Gastrocnemius medialis (tissue), 4 donors: Measurements from ENCODE around the gene TLR7.

Experiments used
- POLR2A ChIP-seq, 2 donors: fragments of 450-650 bp; IDR thresholded peaks; one replicate each; pipeline ENCODE4 v1.6.1; 2017; ENCODE audit warnings: antibody characterized with exemption in 2 of 2, mild to moderate bottlenecking in 2 of 2, moderate library complexity in 2 of 2
- TF ChIP-seq, protein P1 (sequence below), 5 experiments: fragments of 450-650 bp in 3 of 5; fragments of 200-600 bp in 2 of 5; sonication (generic) in 2 of 5; IDR thresholded peaks in 4 of 5; conservative IDR thresholded peaks in 1 of 5; 1 replicate in 4 of 5; 2 replicates in 1 of 5; pipeline ENCODE4 v1.5.1; 2016 to 2019; ENCODE audit warnings: antibody characterized with exemption in 5 of 5, mild to moderate bottlenecking in 3 of 5, moderate library complexity in 3 of 5

DNA sequence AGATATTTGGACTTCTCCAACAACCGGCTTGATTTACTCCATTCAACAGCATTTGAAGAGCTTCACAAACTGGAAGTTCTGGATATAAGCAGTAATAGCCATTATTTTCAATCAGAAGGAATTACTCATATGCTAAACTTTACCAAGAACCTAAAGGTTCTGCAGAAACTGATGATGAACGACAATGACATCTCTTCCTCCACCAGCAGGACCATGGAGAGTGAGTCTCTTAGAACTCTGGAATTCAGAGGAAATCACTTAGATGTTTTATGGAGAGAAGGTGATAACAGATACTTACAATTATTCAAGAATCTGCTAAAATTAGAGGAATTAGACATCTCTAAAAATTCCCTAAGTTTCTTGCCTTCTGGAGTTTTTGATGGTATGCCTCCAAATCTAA lies 20.3 kb downstream of the TLR7 start:
- TF ChIP-seq, protein P1, sequence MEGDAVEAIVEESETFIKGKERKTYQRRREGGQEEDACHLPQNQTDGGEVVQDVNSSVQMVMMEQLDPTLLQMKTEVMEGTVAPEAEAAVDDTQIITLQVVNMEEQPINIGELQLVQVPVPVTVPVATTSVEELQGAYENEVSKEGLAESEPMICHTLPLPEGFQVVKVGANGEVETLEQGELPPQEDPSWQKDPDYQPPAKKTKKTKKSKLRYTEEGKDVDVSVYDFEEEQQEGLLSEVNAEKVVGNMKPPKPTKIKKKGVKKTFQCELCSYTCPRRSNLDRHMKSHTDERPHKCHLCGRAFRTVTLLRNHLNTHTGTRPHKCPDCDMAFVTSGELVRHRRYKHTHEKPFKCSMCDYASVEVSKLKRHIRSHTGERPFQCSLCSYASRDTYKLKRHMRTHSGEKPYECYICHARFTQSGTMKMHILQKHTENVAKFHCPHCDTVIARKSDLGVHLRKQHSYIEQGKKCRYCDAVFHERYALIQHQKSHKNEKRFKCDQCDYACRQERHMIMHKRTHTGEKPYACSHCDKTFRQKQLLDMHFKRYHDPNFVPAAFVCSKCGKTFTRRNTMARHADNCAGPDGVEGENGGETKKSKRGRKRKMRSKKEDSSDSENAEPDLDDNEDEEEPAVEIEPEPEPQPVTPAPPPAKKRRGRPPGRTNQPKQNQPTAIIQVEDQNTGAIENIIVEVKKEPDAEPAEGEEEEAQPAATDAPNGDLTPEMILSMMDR (IDR thresholded peaks at IDR 0.05 in 4 of 5, conservative IDR thresholded peaks at IDR 0.05 in 1 of 5) = no peak
- no peak for TF ChIP-seq POLR2A (IDR thresholded peaks at IDR 0.05)
